Effector memory CD8-positive, alpha-beta T cell (primary cell): ENCODE measurements around the gene SPCS2.
A peak's percentile ranks its signal among the peaks of the same experiment; 100 is the strongest.

Experiments
- ATAC-seq: fragments of 150-1000 bp; cut with Tn5 transposase; replicated peaks from 2 replicates; pipeline ENCODE4 v1.10.0; 2021; ENCODE audit warnings: mild to moderate bottlenecking, moderate library complexity
- DNase-seq, 3 experiments: peaks; one replicate each; pipeline ENCODE4 v3.0.0; 2021
- H3K27ac Mint-ChIP-seq, 2 donors: one replicate each; pipeline ENCODE4 v1.8.0; 2022; ENCODE audit warnings: mild to moderate bottlenecking in 2 of 2, mixed read lengths in 2 of 2, moderate library complexity in 2 of 2
- H3K27me3 Mint-ChIP-seq, 2 donors: one replicate each; pipeline ENCODE4 v1.8.0; 2022; ENCODE audit warnings: mixed read lengths in 2 of 2
- H3K36me3 Mint-ChIP-seq: one replicate; pipeline ENCODE4 v1.8.0; 2022; ENCODE audit warnings: mild to moderate bottlenecking, moderate library complexity, mixed read lengths; ENCODE audit not compliant: insufficient read depth
- H3K4me1 Mint-ChIP-seq, 2 donors: one replicate each; pipeline ENCODE4 v1.8.0; 2022; ENCODE audit warnings: low read depth in 2 of 2, mixed read lengths in 2 of 2
- H3K4me3 Mint-ChIP-seq, 2 donors: one replicate each; pipeline ENCODE4 v1.8.0; 2022; ENCODE audit warnings: mild to moderate bottlenecking in 2 of 2, mixed read lengths in 2 of 2, moderate library complexity in 2 of 2
- H3K9me3 Mint-ChIP-seq, 2 donors: one replicate each; pipeline ENCODE4 v1.8.0; 2022; ENCODE audit warnings: mixed read lengths in 2 of 2

Gene SPCS2

DNA sequence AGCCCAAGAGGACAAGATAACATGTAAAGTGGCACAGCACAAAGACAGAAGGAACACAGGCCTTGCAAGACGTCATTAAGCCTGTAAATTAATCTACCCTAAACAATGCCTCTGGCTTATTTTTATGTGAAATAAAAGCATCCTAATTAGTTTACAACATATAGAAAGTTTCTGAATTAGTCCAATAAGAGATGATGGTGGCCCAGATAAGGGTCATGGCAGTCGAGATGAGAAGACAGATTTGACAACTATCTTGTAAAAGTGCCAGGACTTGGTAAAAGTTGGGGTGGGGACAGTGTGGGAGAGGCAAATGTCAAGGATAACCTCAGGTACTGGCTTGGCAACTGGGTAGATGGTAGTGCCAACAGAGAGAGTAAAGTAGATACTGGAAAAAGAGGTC lies 13.8 kb upstream of the SPCS2 start:
- H3K36me3 Mint-ChIP-seq: peaks cover 12% of the 10 kb centered on the region
- no peak overlapping the region for H3K27ac Mint-ChIP-seq

DNA sequence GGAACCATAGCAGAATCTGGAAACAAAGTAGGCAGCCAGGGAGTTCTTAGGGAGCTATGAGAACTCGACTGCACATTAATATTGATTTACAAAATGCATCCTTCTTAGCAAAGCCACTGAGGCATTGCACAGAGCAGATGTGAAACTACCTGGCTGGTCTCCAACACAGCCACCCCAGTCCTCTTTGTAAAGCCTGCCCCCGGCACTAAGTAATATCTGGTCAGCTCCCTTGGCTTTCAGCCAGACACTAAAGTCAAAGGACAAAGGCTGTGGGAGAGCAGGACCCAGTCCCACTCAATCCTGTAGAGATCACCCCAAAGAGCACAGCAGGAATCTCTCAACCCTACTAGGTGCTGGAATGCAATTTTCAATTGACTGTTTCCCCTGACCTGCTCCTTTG lies 13.0 kb upstream of the SPCS2 start:
- DNase-seq: no peak
- Mint-ChIP-seq H3K27me3 (no peaks in the 10 kb centered on the region), H3K36me3 (peaks cover 12% of the 10 kb centered on the region), H3K4me1 (peaks cover 2 to 3% of the 10 kb centered on the region in 2 donors), H3K27ac (no peak overlapping the region), H3K4me3 (no peak overlapping the region), H3K9me3 (no peaks in the 10 kb centered on the region)
- no peak for ATAC-seq

More for the DNA sequence above, 13.8 kb upstream of the SPCS2 start:
- Mint-ChIP-seq H3K27me3 (no peaks in the 10 kb centered on the region), H3K4me3 (no peak overlapping the region), H3K9me3 (no peaks in the 10 kb centered on the region), H3K4me1 (peaks cover 2 to 3% of the 10 kb centered on the region in 2 donors)
- DNase-seq: no peak
- ATAC-seq: no peak

GRCh38 chr11:74936976-74937375 lies 12.1 kb upstream of the SPCS2 start:
- no peaks in the 10 kb centered on the region for H3K9me3 Mint-ChIP-seq
- peaks cover 12% of the 10 kb centered on the region for H3K36me3 Mint-ChIP-seq
- H3K4me3 Mint-ChIP-seq: no peak overlapping the region
- ATAC-seq (no peak), DNase-seq (no peak)
- no peaks in the 10 kb centered on the region for H3K27me3 Mint-ChIP-seq
- H3K4me1 Mint-ChIP-seq: peaks cover 2 to 8% of the 10 kb centered on the region in 2 donors
- no peak overlapping the region for H3K27ac Mint-ChIP-seq

- DNase-seq: no peak
- no peaks in the 10 kb centered on the region for H3K9me3 Mint-ChIP-seq
- no peak overlapping the region for H3K27ac Mint-ChIP-seq
- H3K27me3 Mint-ChIP-seq: no peaks in the 10 kb centered on the region
- ATAC-seq: no peak
- peaks cover 14% of the 10 kb centered on the region for H3K36me3 Mint-ChIP-seq
- H3K4me1 Mint-ChIP-seq: peaks cover 0 to 4% of the 10 kb centered on the region in 2 donors
- H3K4me3 Mint-ChIP-seq: no peak overlapping the region
These were observed 11.2 kb upstream of the SPCS2 start for GRCh38 chr11:74937696-74938475.

- Mint-ChIP-seq H3K4me1 (peaks cover 0 to 12% of the 10 kb centered on the region in 2 donors), H3K27ac (peak overlapping the region in 1 of 2 donors; percentile 23), H3K9me3 (no peaks in the 10 kb centered on the region), H3K36me3 (peaks cover 6% of the 10 kb centered on the region), H3K4me3 (no peak overlapping the region), H3K27me3 (no peaks in the 10 kb centered on the region)
- no peak for DNase-seq
- no peak for ATAC-seq
These were observed 7.6 kb upstream of the SPCS2 start for GRCh38 chr11:74941492-74941891.

DNA sequence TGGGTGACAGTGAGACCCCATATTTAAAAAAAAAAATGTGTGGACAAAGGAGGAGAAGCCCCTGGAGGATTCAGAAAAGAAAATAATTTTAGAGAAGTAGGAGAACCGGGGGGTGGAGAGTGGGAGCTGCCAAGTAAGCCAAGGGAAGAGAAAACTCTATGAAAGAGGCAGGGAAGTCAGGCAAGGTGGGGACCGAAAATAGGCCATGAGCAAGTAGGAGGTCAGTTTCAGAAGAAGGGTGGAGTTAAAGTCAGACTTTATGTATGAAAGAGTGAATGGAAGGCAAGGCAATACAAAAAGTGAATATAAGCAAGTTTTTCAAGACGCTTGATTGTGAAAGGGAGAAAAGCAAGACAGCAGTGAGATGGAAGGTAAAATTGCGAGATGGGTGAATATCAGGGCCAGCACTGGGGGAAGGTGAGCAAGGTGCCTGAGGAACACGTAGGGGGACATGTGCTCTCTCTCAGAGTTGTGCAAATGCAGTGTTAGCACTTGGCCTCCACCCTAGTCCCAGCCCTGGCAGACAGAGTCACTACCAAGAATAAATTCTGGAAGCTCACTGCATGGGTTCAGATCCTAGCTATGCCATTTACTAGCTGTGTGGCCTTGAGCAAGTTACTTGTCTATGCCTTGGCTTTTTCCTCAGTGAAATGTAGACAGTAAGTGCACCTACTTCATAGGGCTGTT lies 6.8 kb upstream of the SPCS2 start:
- H3K4me3 Mint-ChIP-seq: no peak overlapping the region
- peaks cover 2 to 15% of the 10 kb centered on the region in 2 donors for H3K4me1 Mint-ChIP-seq
- no peaks in the 10 kb centered on the region for H3K27me3 Mint-ChIP-seq
- peak overlapping the region in 1 of 2 donors; percentile 23 for H3K27ac Mint-ChIP-seq
- peaks cover 2% of the 10 kb centered on the region for H3K36me3 Mint-ChIP-seq
- H3K9me3 Mint-ChIP-seq: no peaks in the 10 kb centered on the region
- ATAC-seq (no peak), DNase-seq (no peak)

DNA sequence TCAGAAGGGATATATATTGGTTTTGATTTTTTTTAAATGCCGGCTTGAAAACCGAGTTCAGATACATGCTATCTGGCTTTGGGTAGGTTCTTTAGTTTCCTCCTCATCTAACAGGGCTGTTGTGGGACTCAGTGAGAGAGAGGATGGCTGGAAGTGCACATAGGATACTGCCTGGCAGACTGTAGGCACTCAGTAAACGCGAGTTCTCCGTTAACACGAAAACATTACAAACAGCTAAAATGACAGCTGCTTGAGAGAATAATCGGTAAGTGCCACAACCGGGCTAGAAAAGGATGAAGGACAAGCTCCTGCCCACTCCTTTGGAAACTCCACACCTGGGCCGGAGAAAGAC lies 544 bp upstream of the SPCS2 start:
- Mint-ChIP-seq H3K27me3 (no peaks in the 10 kb centered on the region), H3K4me3 (peak overlapping the region; percentile 87 to 90), H3K36me3 (peaks cover 24% of the 10 kb centered on the region), H3K4me1 (peaks cover 29 to 44% of the 10 kb centered on the region in 2 donors), H3K9me3 (no peaks in the 10 kb centered on the region), H3K27ac (peak overlapping the region; percentile 95)
- no peak for DNase-seq
- peak; percentile 7 for ATAC-seq

DNA sequence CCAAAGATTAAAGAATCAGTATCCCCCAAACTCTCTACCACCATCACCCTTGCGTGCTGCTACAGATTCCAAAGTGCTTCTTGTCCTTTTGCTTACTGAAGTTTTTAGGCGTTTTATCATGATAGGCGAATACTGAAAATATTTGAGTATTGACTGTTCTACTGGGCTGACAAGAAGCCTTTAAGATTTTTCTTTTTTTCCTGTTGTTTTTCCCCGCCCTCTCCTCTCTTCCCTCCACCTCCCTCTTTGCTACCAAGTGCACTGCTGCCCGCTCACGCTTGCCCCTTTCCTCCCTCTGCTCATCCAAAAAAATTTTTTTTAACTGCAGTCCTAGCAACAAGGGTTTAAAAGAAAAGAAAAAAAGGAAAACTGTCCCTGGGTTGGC lies 679 bp downstream of the SPCS2 start:
- DNase-seq (no peak), ATAC-seq (no peak)
- H3K27me3 Mint-ChIP-seq: no peaks in the 10 kb centered on the region
- peaks cover 27% of the 10 kb centered on the region for H3K36me3 Mint-ChIP-seq
- peak overlapping the region; percentile 87 to 90 for H3K4me3 Mint-ChIP-seq
- H3K4me1 Mint-ChIP-seq: peaks cover 34 to 49% of the 10 kb centered on the region in 2 donors
- peak overlapping the region; percentile 95 for H3K27ac Mint-ChIP-seq
- H3K9me3 Mint-ChIP-seq: no peaks in the 10 kb centered on the region

DNA sequence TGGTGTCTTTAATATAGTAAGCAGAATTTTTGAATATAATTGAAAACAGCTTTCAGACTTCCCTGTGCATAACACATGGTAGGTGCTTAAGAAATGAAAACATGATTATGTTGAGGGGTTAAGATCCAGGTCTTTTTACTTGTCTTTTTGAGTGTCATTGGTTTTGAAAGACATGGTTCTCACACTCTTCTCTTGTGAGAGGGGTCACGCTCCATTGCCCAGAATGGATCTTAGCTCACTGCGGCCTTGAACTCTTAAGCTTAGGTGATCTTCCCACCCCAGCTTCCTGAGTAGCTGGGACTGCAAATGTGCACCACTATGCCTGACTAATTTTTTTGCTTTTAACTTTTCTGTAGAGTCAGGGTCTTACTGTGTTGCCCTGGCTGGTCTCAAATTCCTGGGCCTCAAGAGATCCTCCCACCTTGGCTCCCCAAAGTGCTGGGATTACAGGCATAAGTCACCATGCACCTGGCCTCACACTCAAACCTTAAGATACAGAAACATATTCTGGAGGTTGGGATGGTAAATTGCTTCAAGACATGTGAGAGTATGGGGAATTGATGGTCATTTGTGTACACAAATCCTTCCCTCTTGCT lies 1.4 kb downstream of the SPCS2 start:
- Mint-ChIP-seq H3K9me3 (no peaks in the 10 kb centered on the region), H3K36me3 (peaks cover 27% of the 10 kb centered on the region), H3K4me3 (peak overlapping the region; percentile 87 to 90), H3K27ac (peak overlapping the region; percentile 95), H3K4me1 (peaks cover 35 to 51% of the 10 kb centered on the region in 2 donors), H3K27me3 (no peaks in the 10 kb centered on the region)
- ATAC-seq (no peak), DNase-seq (no peak)

DNA sequence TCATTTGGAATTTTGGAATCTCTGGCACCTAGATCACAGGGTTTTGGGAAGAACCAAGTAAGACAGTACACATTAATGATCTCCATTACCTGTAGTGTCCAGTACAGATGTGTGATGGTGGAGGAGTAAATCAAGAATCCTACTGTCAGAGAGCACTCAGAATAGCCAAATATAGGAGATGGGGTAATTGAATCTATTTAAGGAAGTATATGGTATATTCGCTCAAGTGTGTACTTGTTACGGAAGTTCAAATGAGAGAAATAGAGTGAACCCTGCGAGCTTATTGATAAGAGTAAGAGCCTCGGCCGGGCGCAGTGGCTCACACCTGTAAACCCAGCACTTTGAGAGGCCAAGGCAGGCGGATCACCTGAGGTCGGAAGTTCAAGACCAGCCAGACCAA lies 2.2 kb downstream of the SPCS2 start:
- Mint-ChIP-seq H3K4me1 (peaks cover 40 to 57% of the 10 kb centered on the region in 2 donors), H3K27me3 (no peaks in the 10 kb centered on the region), H3K4me3 (peak overlapping the region; percentile 87 to 90), H3K27ac (no peak overlapping the region), H3K9me3 (no peaks in the 10 kb centered on the region), H3K36me3 (peaks cover 27% of the 10 kb centered on the region)
- ATAC-seq: no peak
- no peak for DNase-seq

GRCh38 chr11:74952752-74953151 lies 3.7 kb downstream of the SPCS2 start:
- ATAC-seq (no peak), DNase-seq (no peak)
- H3K27me3 Mint-ChIP-seq: no peaks in the 10 kb centered on the region
- peaks cover 34% of the 10 kb centered on the region for H3K36me3 Mint-ChIP-seq
- peaks cover 50 to 64% of the 10 kb centered on the region in 2 donors for H3K4me1 Mint-ChIP-seq
- no peak overlapping the region for H3K4me3 Mint-ChIP-seq
- no peaks in the 10 kb centered on the region for H3K9me3 Mint-ChIP-seq
- peak overlapping the region in 1 of 2 donors; percentile 11 for H3K27ac Mint-ChIP-seq

GRCh38 chr11:74953451-74953850 lies 4.4 kb downstream of the SPCS2 start:
- no peak overlapping the region for H3K27ac Mint-ChIP-seq

GRCh38 chr11:74954199-74954598 lies 5.1 kb downstream of the SPCS2 start:
- DNase-seq (no peak), ATAC-seq (no peak)
- Mint-ChIP-seq H3K4me1 (peaks cover 52 to 67% of the 10 kb centered on the region in 2 donors), H3K27ac (no peak overlapping the region), H3K9me3 (no peaks in the 10 kb centered on the region), H3K36me3 (peaks cover 28% of the 10 kb centered on the region), H3K4me3 (no peak overlapping the region), H3K27me3 (no peaks in the 10 kb centered on the region)

More at GRCh38 chr11:74953451-74953850, 4.4 kb downstream of the SPCS2 start:
- no peaks in the 10 kb centered on the region for H3K9me3 Mint-ChIP-seq
- H3K4me1 Mint-ChIP-seq: peaks cover 51 to 67% of the 10 kb centered on the region in 2 donors
- ATAC-seq (no peak), DNase-seq (no peak)
- no peaks in the 10 kb centered on the region for H3K27me3 Mint-ChIP-seq
- peaks cover 34% of the 10 kb centered on the region for H3K36me3 Mint-ChIP-seq
- no peak overlapping the region for H3K4me3 Mint-ChIP-seq
